SHP77 (cell line): Measurements from ENCODE around the gene LRRK2.
"Not testable (repeated sequence)": the region's sequence is repeated elsewhere in the genome, so short reads cannot be mapped to it uniquely, and the experiment has no call there.

Source experiments
- DNase-seq, 2 experiments: peaks; one replicate each; lab custom pipeline; 2025; lab: John Stamatoyannopoulos, UW

LRRK2 gene

GRCh38 chr12:40315375-40315774 is 90.6 kb downstream of the LRRK2 start:
- DNase-seq: no peak

GRCh38 chr12:40324261-40324660 is 99.5 kb downstream of the LRRK2 start:
- DNase-seq: no peak

GRCh38 chr12:40325349-40325960 is 100.7 kb downstream of the LRRK2 start:
- peak; percentile 61 to 77 for DNase-seq

- DNase-seq: no peak
These were observed 102.7 kb downstream of the LRRK2 start for GRCh38 chr12:40327535-40327934.

DNA sequence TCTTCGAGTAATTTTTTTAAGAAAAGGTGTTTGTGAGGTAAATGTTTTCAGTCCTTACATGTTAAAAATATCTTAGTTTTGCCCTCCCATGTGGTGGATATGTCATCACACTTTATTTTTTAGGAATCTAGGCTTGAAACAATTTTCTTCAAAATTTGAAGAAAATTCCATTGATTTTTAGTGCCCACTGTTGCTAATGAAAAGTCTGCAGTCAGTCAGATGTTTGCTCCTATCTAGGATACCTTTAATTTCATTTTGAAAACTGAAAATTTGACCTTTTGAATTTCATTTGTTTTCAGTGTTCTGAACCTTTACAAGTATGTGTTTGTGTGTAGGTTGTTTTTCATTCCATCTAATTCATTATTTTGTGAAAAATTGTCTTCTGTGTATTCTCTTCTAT is 105.4 kb downstream of the LRRK2 start:
- DNase-seq: no peak

- no peak for DNase-seq
These were observed 107.1 kb downstream of the LRRK2 start for GRCh38 chr12:40331886-40332285.

DNA sequence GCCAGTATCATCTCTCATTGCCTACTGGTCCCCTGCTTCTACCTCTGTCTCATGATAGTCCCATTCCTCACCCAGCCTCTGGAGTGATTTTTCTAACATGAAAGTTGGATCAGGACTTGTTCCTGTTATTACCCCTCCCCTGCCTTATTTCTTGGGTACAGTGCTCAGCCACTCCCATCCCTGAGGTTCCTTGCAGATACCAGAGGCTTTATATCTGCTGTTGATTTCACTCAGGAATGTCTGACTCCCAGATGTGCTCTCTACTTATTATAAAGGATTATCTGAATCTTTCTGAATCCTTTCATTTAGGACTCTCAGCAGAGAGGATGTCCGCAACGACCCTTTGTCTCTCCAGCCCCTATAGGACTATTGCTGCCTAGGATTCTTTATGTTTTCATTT is 111.2 kb downstream of the LRRK2 start:
- no peak for DNase-seq

- DNase-seq: no peak
These were observed 111.9 kb downstream of the LRRK2 start for GRCh38 chr12:40336573-40337199.

DNA sequence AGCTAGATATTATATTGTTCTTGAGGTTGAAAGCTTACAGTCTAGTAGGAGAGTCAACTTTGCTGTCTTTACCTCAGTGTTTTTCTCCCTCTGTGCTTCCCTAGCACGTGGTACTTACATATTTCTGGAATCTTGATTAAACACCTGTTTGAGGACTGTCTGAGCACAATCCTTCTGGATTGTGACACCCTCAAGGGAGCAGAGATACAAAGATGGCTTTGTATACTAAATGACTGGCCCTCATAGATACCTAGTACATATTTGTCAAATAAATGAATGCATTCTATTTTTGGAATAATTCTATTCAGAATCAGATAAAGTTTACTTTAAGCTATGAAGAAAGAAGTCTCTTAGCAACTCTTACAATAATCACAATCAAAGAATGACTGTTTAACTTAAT is 113.3 kb downstream of the LRRK2 start:
- DNase-seq: no peak

- no peak for DNase-seq
These were observed 113.8 kb downstream of the LRRK2 start for GRCh38 chr12:40338621-40339020.

GRCh38 chr12:40342010-40342409 is 117.2 kb downstream of the LRRK2 start:
- DNase-seq: no peak

GRCh38 chr12:40343124-40343523 is 118.3 kb downstream of the LRRK2 start:
- DNase-seq: no peak

- no peak for DNase-seq
These were observed 119.5 kb downstream of the LRRK2 start for GRCh38 chr12:40344312-40344711.

GRCh38 chr12:40351976-40352375 is 127.2 kb downstream of the LRRK2 start:
- no peak for DNase-seq

- DNase-seq: peak in 1 of 2 experiments; percentile 4
These were observed 150.3 kb downstream of the LRRK2 start for GRCh38 chr12:40375076-40375475.

GRCh38 chr12:40376533-40377267 is 151.9 kb downstream of the LRRK2 start:
- DNase-seq: no peak

DNA sequence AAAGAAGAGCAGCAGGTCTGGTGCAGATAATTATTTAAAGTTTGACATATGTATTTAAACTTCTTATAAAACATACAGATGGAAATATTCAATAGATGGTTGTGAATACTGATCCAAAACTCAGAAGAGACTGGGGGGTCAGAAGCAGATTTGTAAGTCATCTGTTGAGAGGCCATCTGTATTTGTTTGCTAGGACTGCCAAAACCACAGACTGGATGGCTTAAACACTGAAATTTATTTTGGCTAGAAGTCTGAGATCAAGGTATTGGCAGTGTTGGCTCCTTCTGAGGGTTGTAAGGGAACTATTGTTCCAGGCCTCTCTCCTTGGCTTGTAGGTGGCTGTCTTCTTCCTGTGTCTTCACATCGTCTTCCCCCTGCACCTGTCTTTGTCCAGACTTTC is 153.9 kb downstream of the LRRK2 start:
- DNase-seq: no peak

DNA sequence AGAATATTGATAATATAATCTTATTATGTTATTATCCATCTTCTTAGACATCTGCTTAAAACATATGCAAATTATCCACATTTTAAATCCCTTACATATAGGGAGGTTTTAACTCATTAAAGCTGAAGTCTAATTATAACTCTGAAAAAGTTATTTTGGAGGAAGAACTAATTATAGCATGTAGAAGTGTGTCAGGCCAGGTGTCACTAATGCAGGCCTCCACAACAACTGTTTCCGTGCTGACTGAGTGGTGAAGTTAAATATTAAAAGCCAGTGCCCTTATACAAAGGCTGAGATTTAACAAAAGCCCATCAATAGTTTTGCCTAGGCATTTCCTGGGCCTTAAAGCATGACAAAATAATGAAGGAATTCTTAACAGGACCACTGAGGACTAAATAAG is 157.4 kb downstream of the LRRK2 start:
- no peak for DNase-seq

DNA sequence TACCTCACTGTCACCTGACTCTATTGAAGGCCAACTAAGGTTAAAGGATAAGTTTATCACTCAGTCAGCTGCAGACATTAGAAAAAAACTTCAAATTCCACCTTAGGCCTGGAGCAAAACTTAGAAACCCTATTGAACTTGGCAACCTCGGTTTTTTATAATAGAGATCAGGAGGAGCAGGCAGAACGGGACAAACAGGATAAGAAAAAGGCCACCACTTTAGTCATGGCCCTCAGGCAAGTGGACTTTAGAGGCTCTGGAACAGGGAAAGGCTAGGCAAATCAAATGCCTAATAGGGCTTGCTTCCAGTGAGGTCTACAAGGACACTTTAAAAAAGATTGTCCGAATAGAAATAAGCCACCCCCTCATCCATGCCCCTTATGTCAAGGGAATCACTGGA is 162.5 kb downstream of the LRRK2 start:
- not testable (repeated sequence) for DNase-seq

GRCh38 chr12:40390980-40391379 is 166.2 kb downstream of the LRRK2 start:
- DNase-seq: no peak

DNA sequence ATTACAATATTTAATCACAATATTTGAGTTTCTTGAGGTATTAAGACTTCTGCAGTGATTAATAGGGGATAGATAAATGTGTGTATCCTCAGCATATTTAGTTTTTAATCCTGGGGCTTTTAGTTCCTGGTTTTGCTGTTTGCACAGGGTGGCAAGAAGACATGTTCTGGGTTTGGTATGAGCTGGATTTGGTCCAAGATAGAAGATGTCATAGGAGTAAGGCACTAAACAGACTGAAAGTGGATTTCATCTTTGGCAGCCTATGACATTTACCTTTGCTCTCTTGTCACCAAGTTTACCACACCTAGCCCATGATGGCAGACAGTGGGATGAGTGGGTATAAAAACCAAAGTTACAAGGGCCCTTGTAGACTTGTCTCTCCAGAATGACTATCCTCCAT is 168.2 kb downstream of the LRRK2 start:
- DNase-seq: no peak

DNA sequence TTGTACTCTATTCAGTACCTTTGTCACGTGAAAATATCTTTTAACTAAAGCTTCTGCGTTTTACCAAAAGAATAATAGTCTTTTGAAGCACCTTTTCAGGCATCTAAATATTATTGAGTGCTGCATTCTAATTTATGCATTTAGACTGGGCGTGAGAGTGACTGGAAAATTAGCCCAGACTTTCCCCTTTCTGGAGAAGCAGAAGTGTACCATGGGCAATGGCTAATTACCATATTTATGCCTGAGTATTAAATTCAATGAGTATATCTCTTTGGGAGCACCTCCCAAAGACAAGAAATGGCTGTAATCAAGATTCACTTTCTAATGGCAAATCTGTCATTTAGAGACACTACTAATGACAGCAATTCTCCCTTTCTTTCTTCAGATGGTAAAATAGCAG is 174.9 kb downstream of the LRRK2 start:
- DNase-seq: no peak

DNA sequence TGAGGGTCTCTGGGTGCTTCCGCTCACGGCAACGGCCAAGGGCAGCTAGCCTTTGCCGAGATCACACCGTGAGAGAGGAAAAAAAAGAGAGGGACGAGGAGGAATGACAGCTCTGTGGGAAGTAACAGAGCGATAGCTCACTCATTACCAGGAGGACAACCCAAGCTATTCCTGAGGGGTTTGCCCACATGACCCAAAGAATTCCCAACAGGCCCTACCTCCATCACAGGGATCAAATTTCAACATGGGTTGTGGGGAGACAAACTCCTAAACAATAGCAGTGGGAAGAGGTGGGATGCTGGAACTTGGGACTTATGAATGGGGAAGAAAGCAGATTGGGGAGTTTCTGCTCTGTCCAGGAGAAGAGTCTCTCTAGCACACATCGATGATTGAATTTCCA is 180.6 kb downstream of the LRRK2 start:
- DNase-seq: no peak
